Esophagus muscularis mucosa (tissue), 4 donors: Measurements from ENCODE around the gene POLR1E. TPM values are rescaled to one million over a fixed set of nuclear protein-coding genes. Genes with fewer than 3 reads are reported as not detected.
A peak's percentile ranks its signal among the peaks of the same experiment; 100 is the strongest.

Experiments used
- DNase-seq: peaks from one replicate; pipeline ENCODE4 v3.0.0-alpha.2; 2017; ENCODE audit errors: extremely low spot score
- H3K27ac ChIP-seq, 4 donors: fragments of 200-600 bp; sonication (generic); replicated peaks in 1 of 4; 1 replicate in 3 of 4; 2 replicates in 1 of 4; pipeline ENCODE4 v1.5.1; 2016 to 2019; ENCODE audit warnings: mild to moderate bottlenecking in 1 of 4
- H3K27me3 ChIP-seq, 4 donors: fragments of 200-600 bp; sonication (generic); one replicate each; pipeline versions ENCODE4 v1.5.1 to v1.6.0; 2016 to 2019
- H3K36me3 ChIP-seq, 4 donors: fragments of 200-600 bp; sonication (generic); one replicate each; pipeline ENCODE4 v1.5.1; 2016 to 2019
- H3K4me1 ChIP-seq, 4 donors: fragments of 200-600 bp; sonication (generic); one replicate each; pipeline ENCODE4 v1.5.1; 2016 to 2019
- H3K4me3 ChIP-seq, 4 donors: fragments of 200-600 bp; sonication (generic); 1 replicate in 2 of 4; 2 replicates in 2 of 4; pipeline ENCODE4 v1.5.1; 2016 to 2019; ENCODE audit warnings: mild to moderate bottlenecking in 4 of 4, moderate library complexity in 1 of 4
- H3K9me3 ChIP-seq, 4 donors: fragments of 200-600 bp; sonication (generic); 1 replicate in 3 of 4; 2 replicates in 1 of 4; pipeline ENCODE4 v1.5.1; 2016 to 2019
- CTCF ChIP-seq, 3 experiments: fragments of 200-600 bp in 2 of 3; fragments of 450-650 bp in 1 of 3; sonication (generic) in 2 of 3; IDR thresholded peaks; one replicate each; pipeline ENCODE4 v1.5.1; 2017 to 2019; ENCODE audit warnings: antibody characterized with exemption in 3 of 3, mild to moderate bottlenecking in 2 of 3, moderate library complexity in 1 of 3
- EP300 ChIP-seq: sonication (generic); formaldehyde crosslinking; IDR thresholded peaks from one replicate; pipeline ENCODE4 v1.6.1; 2017; ENCODE audit warnings: antibody characterized with exemption
- POLR2A ChIP-seq: fragments of 450-650 bp; IDR thresholded peaks from one replicate; pipeline ENCODE4 v1.6.1; 2017; ENCODE audit warnings: antibody characterized with exemption, moderate library complexity, mild to moderate bottlenecking, low read depth
- POLR2AphosphoS5 ChIP-seq, 2 donors: sonication (generic); formaldehyde crosslinking; IDR thresholded peaks; one replicate each; pipeline ENCODE4 v1.6.1; 2017; ENCODE audit warnings: antibody characterized with exemption in 2 of 2
- WGBS: methylation state at CpG from one replicate; pipeline ENCODE4 v1.1.5; 2018; 5-methylcytosine and 5-hydroxymethylcytosine counted together
- intact Hi-C: fragments of 100-400 bp; cut with DNase I; formaldehyde crosslinking; loops from one replicate; pipeline ENCODE4 v1.15.1; 2023
- total RNA-seq, 4 donors: library from RNA; depleted of rRNA; stranded (reverse); fragments of >200 nt; gene quantifications; one replicate each; pipeline versions ENCODE4 v1.1.0 to v1.2.1, GENCODE V29; 2016

POLR1E gene
- 10 to 100 TPM; 17.4 to 36.8 (median 24.5) TPM for total RNA-seq

- no peaks in the 10 kb centered on the region for H3K27me3 ChIP-seq
- intact Hi-C loops: loop anchor here (5.0 to 10.0 kb wide), 2 partner anchors 92 to 299 kb away; partner anchors contain the start of genes EXOSC3 and FBXO10
- TF ChIP-seq POLR2A (peak; percentile 45), CTCF (IDR thresholded peaks at IDR 0.05) (no peak), POLR2AphosphoS5 (IDR thresholded peaks at IDR 0.05) (peak; percentile 90 to 91)
- WGBS: 8% methylated on average over 39 of the region's 56 CpGs
- no peaks in the 10 kb centered on the region for H3K9me3 ChIP-seq
- H3K36me3 ChIP-seq: peaks cover 0 to 26% (median 19%) of the 10 kb centered on the region in 4 donors
- H3K4me1 ChIP-seq: peaks cover 24 to 38% (median 31%) of the 10 kb centered on the region in 4 donors
- H3K27ac ChIP-seq: peak within 1 kb of the TSS; percentile 87 to 92 (median 88)
- DNase-seq: peak; percentile 97
- peak within 1 kb of the TSS; percentile 61 to 78 (median 70) for H3K4me3 ChIP-seq
Measured at GRCh38 chr9:37485389-37486255, at the start of gene POLR1E. Gene POLR1E, plus strand, starts transcription at chr9:37485948. Its CDS starts 100 bp downstream, at chr9:37486048.

- 93% methylated on average over 5 of the region's 5 CpGs for WGBS
- Histone ChIP-seq H3K36me3 (peaks cover 24 to 94% (median 78%) of the 10 kb centered on the region in 4 donors), H3K9me3 (no peaks in the 10 kb centered on the region), H3K4me3 (no peak overlapping the region), H3K27ac (no peak overlapping the region), H3K27me3 (no peaks in the 10 kb centered on the region), H3K4me1 (peaks cover 22 to 36% (median 28%) of the 10 kb centered on the region in 4 donors)
- TF ChIP-seq POLR2AphosphoS5 (IDR thresholded peaks at IDR 0.05) (no peak), EP300 (no peak), POLR2A (no peak), CTCF (IDR thresholded peaks at IDR 0.05) (no peak)
- no peak for DNase-seq
- intact Hi-C loops: no loop called here
Measured at GRCh38 chr9:37436540-37436939, 49.2 kb upstream of the POLR1E start.

GRCh38 chr9:37437010-37437409 lies 48.7 kb upstream of the POLR1E start:
- WGBS: 84% methylated on average over 6 of the region's 6 CpGs
- H3K36me3 ChIP-seq: peaks cover 29 to 94% (median 78%) of the 10 kb centered on the region in 4 donors
- H3K9me3 ChIP-seq: no peaks in the 10 kb centered on the region
- no peak overlapping the region for H3K4me3 ChIP-seq
- no peaks in the 10 kb centered on the region for H3K27me3 ChIP-seq
- H3K4me1 ChIP-seq: peaks cover 22 to 32% (median 28%) of the 10 kb centered on the region in 4 donors
- DNase-seq: no peak
- no peak overlapping the region for H3K27ac ChIP-seq
- intact Hi-C loops: no loop called here
- TF ChIP-seq POLR2A (no peak), CTCF (IDR thresholded peaks at IDR 0.05) (no peak), POLR2AphosphoS5 (IDR thresholded peaks at IDR 0.05) (no peak), EP300 (no peak)

- Histone ChIP-seq H3K4me3 (no peak overlapping the region), H3K9me3 (no peaks in the 10 kb centered on the region), H3K4me1 (peaks cover 19 to 31% (median 25%) of the 10 kb centered on the region in 4 donors), H3K27me3 (no peaks in the 10 kb centered on the region), H3K36me3 (peaks cover 32 to 96% (median 80%) of the 10 kb centered on the region in 4 donors), H3K27ac (no peak overlapping the region)
- no peak for TF ChIP-seq POLR2A
- no peak for TF ChIP-seq POLR2AphosphoS5 (IDR thresholded peaks at IDR 0.05)
- no peak for TF ChIP-seq EP300
- no peak for TF ChIP-seq CTCF (IDR thresholded peaks at IDR 0.05)
- DNase-seq: no peak
- intact Hi-C loops: no loop called here
- WGBS: 89% methylated on average over 4 of the region's 4 CpGs
Measured at GRCh38 chr9:37437621-37438020, 48.1 kb upstream of the POLR1E start.
